GM12891 (cell line): Measurements from ENCODE around the gene KRT3.

Experiments used
- PAX5 ChIP-seq: IDR thresholded peaks from 2 replicates; pipeline ENCODE4 v1.6.1; 2011; ENCODE audit warnings: low read length, moderate library complexity, mild to moderate bottlenecking; ENCODE audit not compliant: insufficient read depth, severe bottlenecking
- POLR2A ChIP-seq: IDR thresholded peaks from 2 replicates; pipeline ENCODE4 v1.6.1; 2011; ENCODE audit warnings: low read depth, low read length, control low read depth
- POLR2AphosphoS5 ChIP-seq: IDR thresholded peaks from 2 replicates; pipeline ENCODE4 v1.6.1; 2011; ENCODE audit warnings: low read depth, low read length, control low read depth
- SPI1 ChIP-seq: IDR thresholded peaks from 2 replicates; pipeline ENCODE4 v1.6.1; 2011; ENCODE audit warnings: low read depth, low read length, control low read depth
- TAF1 ChIP-seq: IDR thresholded peaks from 2 replicates; pipeline ENCODE4 v1.6.1; 2011; ENCODE audit warnings: low read depth, low read length, control low read depth

- no peak for TF ChIP-seq POLR2A
- no peak for TF ChIP-seq POLR2AphosphoS5
- no peak for TF ChIP-seq PAX5
- no peak for TF ChIP-seq TAF1
- TF ChIP-seq SPI1, result no peak
Observed at GRCh38 chr12:52810554-52810953, 14.6 kb upstream of the KRT3 start.
